ENCODE data around the gene PRCC. TPM values are rescaled to one million over a fixed set of nuclear protein-coding genes. Genes with fewer than 3 reads are reported as not detected.

PRCC gene
- total RNA-seq, 1 donor: 28.3 TPM

- DNase-seq (ENCODE audit: low read depth): no peak
Observed at GRCh38 chr1:156749419-156750118, 17.8 kb upstream of the PRCC start.

GRCh38 chr1:156750191-156750672 is 17.1 kb upstream of the PRCC start:
- TF ChIP-seq, protein P1, sequence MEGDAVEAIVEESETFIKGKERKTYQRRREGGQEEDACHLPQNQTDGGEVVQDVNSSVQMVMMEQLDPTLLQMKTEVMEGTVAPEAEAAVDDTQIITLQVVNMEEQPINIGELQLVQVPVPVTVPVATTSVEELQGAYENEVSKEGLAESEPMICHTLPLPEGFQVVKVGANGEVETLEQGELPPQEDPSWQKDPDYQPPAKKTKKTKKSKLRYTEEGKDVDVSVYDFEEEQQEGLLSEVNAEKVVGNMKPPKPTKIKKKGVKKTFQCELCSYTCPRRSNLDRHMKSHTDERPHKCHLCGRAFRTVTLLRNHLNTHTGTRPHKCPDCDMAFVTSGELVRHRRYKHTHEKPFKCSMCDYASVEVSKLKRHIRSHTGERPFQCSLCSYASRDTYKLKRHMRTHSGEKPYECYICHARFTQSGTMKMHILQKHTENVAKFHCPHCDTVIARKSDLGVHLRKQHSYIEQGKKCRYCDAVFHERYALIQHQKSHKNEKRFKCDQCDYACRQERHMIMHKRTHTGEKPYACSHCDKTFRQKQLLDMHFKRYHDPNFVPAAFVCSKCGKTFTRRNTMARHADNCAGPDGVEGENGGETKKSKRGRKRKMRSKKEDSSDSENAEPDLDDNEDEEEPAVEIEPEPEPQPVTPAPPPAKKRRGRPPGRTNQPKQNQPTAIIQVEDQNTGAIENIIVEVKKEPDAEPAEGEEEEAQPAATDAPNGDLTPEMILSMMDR (IDR thresholded peaks at IDR 0.05; ENCODE audit: insufficient read depth, low read length): no peak
- peak; percentile 23 for DNase-seq (ENCODE audit: low read depth)
- H3K4me3 ChIP-seq (ENCODE audit: low read depth, low read length): peak overlapping the region; percentile 93

More at GRCh38 chr1:156749419-156750118, 17.8 kb upstream of the PRCC start:
- H3K4me3 ChIP-seq (ENCODE audit: low read depth, low read length): peak overlapping the region; percentile 93
- TF ChIP-seq, protein P1 (IDR thresholded peaks at IDR 0.05; ENCODE audit: insufficient read depth, low read length): no peak

DNA sequence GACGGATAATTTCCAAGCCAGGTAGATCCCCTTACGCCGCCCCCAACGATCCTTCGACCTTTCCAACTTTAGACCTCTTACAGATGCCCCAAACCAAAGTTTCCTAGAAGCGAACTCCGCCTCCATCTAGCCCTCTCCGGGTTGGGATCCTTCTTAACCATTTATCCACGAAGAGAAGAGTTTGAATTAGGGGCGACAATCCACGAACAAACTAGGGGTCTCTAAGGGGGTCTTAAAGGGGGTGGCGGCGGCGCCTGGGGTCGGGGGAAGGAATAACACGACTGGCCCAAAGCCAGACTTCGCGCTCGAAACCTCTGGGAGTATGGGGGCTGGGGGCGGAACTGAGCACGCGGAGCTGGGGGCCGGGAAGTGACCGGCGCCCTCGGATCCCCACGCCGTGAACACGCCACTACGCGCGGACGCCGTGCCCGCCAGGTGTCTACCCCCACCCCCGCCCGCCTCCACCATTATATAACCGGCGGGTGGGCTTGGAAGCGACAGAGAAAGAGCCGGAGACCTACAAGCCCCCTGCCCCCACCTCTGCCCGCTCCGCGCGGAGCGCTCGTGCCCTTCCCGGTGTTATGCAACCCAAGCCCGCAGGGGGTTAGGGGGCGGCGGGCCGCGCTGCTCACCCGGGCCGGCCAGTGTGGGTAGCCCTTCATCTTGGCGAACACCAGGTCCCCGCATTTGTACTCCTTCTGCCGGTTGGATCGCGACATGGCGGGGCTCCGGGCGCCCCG is 16.5 kb upstream of the PRCC start:
- H3K4me3 ChIP-seq (ENCODE audit: low read depth, low read length): peak overlapping the region; percentile 93
- peak; percentile 25 for DNase-seq (ENCODE audit: low read depth)
- TF ChIP-seq, protein P1 (IDR thresholded peaks at IDR 0.05; ENCODE audit: insufficient read depth, low read length): no peak

DNA sequence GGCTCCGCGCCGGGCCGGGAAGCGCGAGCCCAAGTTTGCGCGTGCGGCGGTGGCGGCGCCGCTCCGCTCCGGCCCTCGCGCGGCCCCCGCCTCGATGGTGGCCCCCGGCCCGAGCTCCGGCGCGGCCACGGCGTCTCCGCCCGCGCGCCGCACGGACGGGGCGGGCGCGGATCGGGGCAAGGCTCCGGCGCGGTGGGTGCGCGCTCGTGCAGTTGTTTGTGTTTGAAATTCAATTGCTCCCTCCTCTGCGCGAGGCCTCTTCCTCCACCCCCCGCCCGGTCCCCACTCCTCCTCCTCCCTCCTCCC is 15.9 kb upstream of the PRCC start, which contains the start of gene HDGF:
Gene HDGF (minus strand): TSS at position 225 of the 306 bp plus-strand sequence. CDS start 246 bp downstream, outside the sequence.
- TF ChIP-seq, protein P1 (IDR thresholded peaks at IDR 0.05; ENCODE audit: insufficient read depth, low read length): no peak
- H3K4me3 ChIP-seq (ENCODE audit: low read depth, low read length): peak within 1 kb of the TSS; percentile 93
- no peak for DNase-seq (ENCODE audit: low read depth)

DNA sequence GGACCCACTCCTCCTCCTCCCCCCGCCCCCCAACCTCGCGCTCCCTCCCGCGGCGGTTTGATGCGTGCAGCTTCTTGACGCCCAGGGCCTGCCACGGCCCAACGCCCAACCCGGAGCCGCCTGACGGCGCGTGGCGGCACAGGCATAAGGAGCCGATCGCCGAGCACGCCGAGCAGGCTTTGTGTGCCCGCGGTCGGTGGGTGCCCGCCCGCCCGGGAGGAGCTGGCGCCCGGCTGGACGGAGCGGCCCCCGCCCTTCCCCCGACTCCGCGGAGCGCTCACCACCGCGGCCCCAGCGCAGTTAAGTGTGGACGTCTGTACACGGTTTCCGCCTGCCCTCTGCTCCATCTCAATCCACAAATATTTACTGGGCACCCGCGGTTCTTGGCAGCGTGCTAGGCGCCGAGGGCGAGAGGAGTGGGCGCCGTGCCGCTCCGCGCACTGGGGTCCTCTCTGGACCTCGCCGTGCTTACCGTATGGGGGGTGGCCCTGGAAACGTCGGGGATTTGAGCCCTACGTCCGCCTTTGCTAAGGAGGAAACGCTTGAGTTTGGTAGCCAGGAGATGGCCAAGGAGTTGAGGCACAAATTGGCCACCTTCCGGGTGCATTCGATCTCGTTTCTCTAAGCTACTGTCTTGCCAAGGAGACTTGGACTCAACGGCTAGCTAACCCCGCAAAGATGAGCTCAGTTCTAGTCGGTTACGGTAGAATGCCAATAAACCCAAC is 15.4 kb upstream of the PRCC start:
- peak; percentile 93 for DNase-seq (ENCODE audit: low read depth)
- peak overlapping the region; percentile 93 for H3K4me3 ChIP-seq (ENCODE audit: low read depth, low read length)

More for the DNA sequence above, 15.4 kb upstream of the PRCC start:
- TF ChIP-seq, protein P1 (IDR thresholded peaks at IDR 0.05; ENCODE audit: insufficient read depth, low read length): no peak
